PC-3 (cell line): Measurements from ENCODE around the gene MYF6. TPM values are rescaled to one million over a fixed set of nuclear protein-coding genes. Genes with fewer than 3 reads are reported as not detected.
A peak's percentile ranks its signal among the peaks of the same experiment; 100 is the strongest.

Experiments
- ATAC-seq: fragments of 200-7000 bp; cut with Tn5 transposase; 2 replicates; pipeline ENCODE4 v1.9.1; 2020; ENCODE audit warnings: mild to moderate bottlenecking, moderate library complexity
- BruUV-seq: library from RNA; stranded (reverse); fragments of 400-500 nt; replicated peaks from 2 replicates; lab custom pipeline; 2021; lab: Mats Ljungman, UMichigan
- CTCF ChIA-PET: fragments of 300-600 bp; sonication (Branson Sonifier 250); formaldehyde crosslinking; loops from one replicate; lab custom pipeline; 2022; ENCODE audit warnings: antibody characterized with exemption; lab: Charles Lee
- POLR2A ChIA-PET: fragments of 300-600 bp; sonication (Branson Sonifier 250); formaldehyde crosslinking; loops from one replicate; lab custom pipeline; 2022; ENCODE audit warnings: antibody characterized with exemption; ENCODE audit not compliant: unreplicated experiment; lab: Charles Lee
- DNase-seq: peaks from one replicate; pipeline ENCODE4 v3.0.0-alpha.2; 2015
- H2AFZ ChIP-seq: fragments of 300-600 bp; sonication (generic); 2 replicates; pipeline ENCODE4 v1.6.0; 2016; ENCODE audit warnings: antibody characterized with exemption, low read length
- H3F3A ChIP-seq: fragments of 300-600 bp; sonication (generic); one replicate; pipeline ENCODE4 v1.6.0; 2017; ENCODE audit warnings: antibody characterized with exemption, low read length, control low read depth, mild to moderate bottlenecking; ENCODE audit not compliant: unreplicated experiment
- H3K27ac ChIP-seq: fragments of 300-600 bp; sonication (generic); 2 replicates; pipeline ENCODE4 v1.5.1; 2016; ENCODE audit warnings: mild to moderate bottlenecking, low read length
- H3K27me3 ChIP-seq: fragments of 300-600 bp; sonication (generic); 2 replicates; pipeline ENCODE4 v1.6.1; 2016; ENCODE audit warnings: low read length, mixed read lengths
- H3K36me3 ChIP-seq: fragments of 300-600 bp; sonication (generic); 2 replicates; pipeline ENCODE4 v1.6.1; 2016; ENCODE audit warnings: low read depth, mixed run types, low read length, mixed read lengths
- H3K4me1 ChIP-seq: fragments of 300-600 bp; sonication (generic); 2 replicates; pipeline ENCODE4 v1.5.1; 2016; ENCODE audit warnings: low read length; ENCODE audit not compliant: insufficient read depth
- H3K4me2 ChIP-seq: fragments of 300-600 bp; sonication (generic); 2 replicates; pipeline ENCODE4 v1.6.0; 2016; ENCODE audit warnings: low read length
- H3K4me3 ChIP-seq: fragments of 300-600 bp; sonication (generic); 2 replicates; pipeline ENCODE4 v1.5.1; 2016; ENCODE audit warnings: mild to moderate bottlenecking, low read length, mixed read lengths
- H3K79me2 ChIP-seq: fragments of 300-600 bp; sonication (generic); 2 replicates; pipeline ENCODE4 v1.6.1; 2017; ENCODE audit warnings: low read length, mixed read lengths
- H3K9ac ChIP-seq: fragments of 300-600 bp; sonication (generic); 2 replicates; pipeline ENCODE4 v1.6.0; 2016; ENCODE audit warnings: mild to moderate bottlenecking, low read length
- H3K9me2 ChIP-seq: fragments of 300-600 bp; sonication (generic); replicated peaks from 2 replicates; pipeline ENCODE4 v1.6.1; 2016; ENCODE audit warnings: mixed run types, low read length, mixed read lengths
- H3K9me3 ChIP-seq: fragments of 300-600 bp; sonication (generic); 2 replicates; pipeline ENCODE4 v1.6.1; 2016; ENCODE audit warnings: low read length, mixed read lengths
- H4K20me1 ChIP-seq: fragments of 300-600 bp; sonication (generic); 2 replicates; pipeline ENCODE4 v1.6.1; 2016; ENCODE audit warnings: low read length, mixed read lengths
- EZH2 ChIP-seq: fragments of 300-600 bp; sonication (generic); IDR thresholded peaks from one replicate; pipeline ENCODE4 v1.6.1; 2017; ENCODE audit warnings: antibody characterized with exemption, mild to moderate bottlenecking, low read length; ENCODE audit not compliant: unreplicated experiment
- EZH2phosphoT487 ChIP-seq: fragments of 300-600 bp; sonication (generic); IDR thresholded peaks from 2 replicates; pipeline ENCODE4 v1.6.1; 2018; ENCODE audit warnings: mild to moderate bottlenecking, antibody characterized with exemption, low read length, borderline replicate concordance
- intact Hi-C: fragments of 100-400 bp; cut with micrococcal nuclease; formaldehyde crosslinking; loops from 2 replicates; pipeline ENCODE4 v1.9.0; 2023
- total RNA-seq: library from RNA; depleted of rRNA; stranded (reverse); fragments of >200 nt; gene quantifications from 2 replicates; pipeline ENCODE4 v1.2.3, GENCODE V29; 2014
- TF ChIP-seq, protein P1 (sequence below): fragments of 300-600 bp; sonication (generic); conservative IDR thresholded peaks from 2 replicates; pipeline ENCODE4 v1.5.1; 2017; ENCODE audit warnings: antibody characterized with exemption, low read depth, mild to moderate bottlenecking, low read length

The MYF6 gene
- total RNA-seq, 1 experiment from 2014 or later = not detected

DNA sequence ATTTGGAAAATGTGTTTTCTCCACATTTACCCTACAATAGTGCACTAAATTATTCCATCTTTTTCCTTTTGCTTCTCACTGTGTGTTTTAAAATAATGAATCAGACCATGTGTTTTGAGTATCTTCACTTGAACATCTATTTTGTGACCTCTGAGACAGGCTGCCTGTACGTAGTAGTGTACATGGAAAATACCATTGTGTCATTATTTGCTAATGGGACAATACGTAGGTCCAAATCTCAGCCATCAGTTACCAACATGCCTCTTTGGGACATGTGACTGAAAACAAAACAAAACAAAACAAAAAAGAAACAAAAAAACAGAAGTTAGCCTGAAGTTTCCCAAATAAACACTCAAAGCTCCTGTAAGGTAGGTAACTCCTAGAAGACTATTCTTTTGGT lies 7.1 kb upstream of the MYF6 start:
- Histone ChIP-seq H3K36me3 (no peaks in the 10 kb centered on the region), H3K27ac (no peak overlapping the region), H3K4me3 (no peak overlapping the region), H3K9ac (no peak overlapping the region), H3K4me1 (peaks cover 11% of the 10 kb centered on the region), H2AFZ (no peak overlapping the region), H3K4me2 (no peak overlapping the region), H3K79me2 (no peaks in the 10 kb centered on the region), H3K9me3 (no peaks in the 10 kb centered on the region), H4K20me1 (no peaks in the 10 kb centered on the region), H3F3A (no peaks in the 10 kb centered on the region), H3K9me2 (no peaks in the 10 kb centered on the region), H3K27me3 (peaks cover 5% of the 10 kb centered on the region; the same call in 1 of the 2 replicates)
- no peak for DNase-seq
- ChIA-PET POLR2A (no interaction called here), CTCF (no interaction called here)
- BruUV-seq = no TSS peak
- intact Hi-C loops = no loop called here
- TF ChIP-seq EZH2phosphoT487 = no peak
- TF ChIP-seq EZH2 = no peak
- TF ChIP-seq, protein P1, sequence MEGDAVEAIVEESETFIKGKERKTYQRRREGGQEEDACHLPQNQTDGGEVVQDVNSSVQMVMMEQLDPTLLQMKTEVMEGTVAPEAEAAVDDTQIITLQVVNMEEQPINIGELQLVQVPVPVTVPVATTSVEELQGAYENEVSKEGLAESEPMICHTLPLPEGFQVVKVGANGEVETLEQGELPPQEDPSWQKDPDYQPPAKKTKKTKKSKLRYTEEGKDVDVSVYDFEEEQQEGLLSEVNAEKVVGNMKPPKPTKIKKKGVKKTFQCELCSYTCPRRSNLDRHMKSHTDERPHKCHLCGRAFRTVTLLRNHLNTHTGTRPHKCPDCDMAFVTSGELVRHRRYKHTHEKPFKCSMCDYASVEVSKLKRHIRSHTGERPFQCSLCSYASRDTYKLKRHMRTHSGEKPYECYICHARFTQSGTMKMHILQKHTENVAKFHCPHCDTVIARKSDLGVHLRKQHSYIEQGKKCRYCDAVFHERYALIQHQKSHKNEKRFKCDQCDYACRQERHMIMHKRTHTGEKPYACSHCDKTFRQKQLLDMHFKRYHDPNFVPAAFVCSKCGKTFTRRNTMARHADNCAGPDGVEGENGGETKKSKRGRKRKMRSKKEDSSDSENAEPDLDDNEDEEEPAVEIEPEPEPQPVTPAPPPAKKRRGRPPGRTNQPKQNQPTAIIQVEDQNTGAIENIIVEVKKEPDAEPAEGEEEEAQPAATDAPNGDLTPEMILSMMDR = no peak
- ATAC-seq = no peak

DNA sequence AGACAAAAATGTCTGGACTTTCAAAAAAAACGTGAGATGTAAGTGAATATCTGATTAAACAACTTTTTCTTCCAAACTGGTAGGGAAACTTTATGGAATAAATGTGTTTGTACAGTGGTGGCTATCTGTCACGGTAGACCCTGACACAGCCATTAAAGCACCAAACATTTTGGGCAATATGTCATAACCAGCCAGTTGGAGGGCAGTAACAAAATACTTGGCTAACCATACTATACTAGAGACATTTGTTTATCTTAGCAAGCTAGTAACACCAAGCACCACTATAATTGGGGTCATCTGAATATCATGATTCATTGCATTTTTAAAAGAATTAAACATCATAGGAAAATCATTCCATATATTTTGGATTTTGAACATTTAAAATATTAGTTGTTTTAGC lies 6.0 kb upstream of the MYF6 start:
- H3K4me1 ChIP-seq = peaks cover 11% of the 10 kb centered on the region
- H3K9ac ChIP-seq = no peak overlapping the region
- no TSS peak for BruUV-seq
- DNase-seq (no peak), ATAC-seq (no peak)
- ChIA-PET POLR2A (no interaction called here), CTCF (no interaction called here)
- no peaks in the 10 kb centered on the region for H3K9me3 ChIP-seq
- intact Hi-C loops = no loop called here
- H3K9me2 ChIP-seq = no peaks in the 10 kb centered on the region
- TF ChIP-seq EZH2 (no peak), EZH2phosphoT487 (no peak)
- TF ChIP-seq, protein P1 = no peak
- H3K27me3 ChIP-seq = peaks cover 6% of the 10 kb centered on the region; the same call in 1 of the 2 replicates
- H4K20me1 ChIP-seq = no peaks in the 10 kb centered on the region
- no peaks in the 10 kb centered on the region for H3K36me3 ChIP-seq
- no peaks in the 10 kb centered on the region for H3K79me2 ChIP-seq
- H3K4me3 ChIP-seq = no peak overlapping the region
- H2AFZ ChIP-seq = no peak overlapping the region
- no peak overlapping the region for H3K4me2 ChIP-seq
- H3F3A ChIP-seq = no peaks in the 10 kb centered on the region
- no peak overlapping the region for H3K27ac ChIP-seq

DNA sequence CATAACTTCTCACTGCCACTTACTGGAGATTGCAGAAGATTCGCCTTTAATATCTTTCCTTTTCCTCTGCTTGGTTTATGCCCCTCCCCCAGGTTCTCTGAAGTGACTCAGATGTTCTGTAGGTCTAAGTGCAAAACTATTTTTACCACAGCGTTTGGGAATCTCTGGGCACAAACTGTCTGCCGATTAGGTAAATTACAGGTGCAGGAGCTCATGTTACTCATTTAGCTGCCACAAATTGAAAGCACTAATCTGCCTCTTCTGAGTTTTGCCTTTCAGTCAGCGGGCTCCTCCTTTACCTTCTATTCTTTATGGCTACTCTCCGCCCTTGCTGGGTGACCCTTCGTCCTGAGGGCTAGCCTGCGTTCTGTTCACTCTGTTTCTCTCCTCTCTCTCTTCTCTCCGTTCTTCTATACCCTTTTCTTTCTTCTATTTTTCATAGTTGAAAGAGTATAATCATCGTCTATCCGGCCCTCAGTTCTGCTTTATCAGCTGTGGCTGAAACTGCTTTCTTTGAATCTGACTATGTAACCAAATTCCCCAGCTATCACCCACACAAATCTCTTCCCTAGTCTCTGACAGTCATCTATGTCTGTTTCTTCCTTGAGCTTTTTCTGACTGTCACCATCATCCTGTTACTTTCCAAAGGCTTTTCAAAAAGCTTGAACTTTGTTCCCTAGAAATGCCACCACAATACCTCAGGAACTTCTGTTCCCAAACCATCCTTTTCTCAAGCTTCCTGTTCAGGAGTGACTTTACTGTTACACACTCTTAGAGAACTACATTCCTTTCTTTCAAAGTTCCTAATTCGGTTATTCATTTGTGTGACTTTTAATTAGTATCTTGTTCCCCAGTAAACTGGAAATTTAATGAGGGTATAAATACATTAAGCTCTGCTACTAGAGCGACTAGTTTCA lies 4.3 kb upstream of the MYF6 start:
- H2AFZ ChIP-seq = peak overlapping the region; percentile 65
- H3K27ac ChIP-seq = no peak overlapping the region
- ChIA-PET CTCF (no interaction called here), POLR2A (no interaction called here)
- H3K4me2 ChIP-seq = peak overlapping the region; percentile 50
- ATAC-seq (peak; percentile 73), DNase-seq (peak; percentile 65)
- H3K9ac ChIP-seq = no peak overlapping the region
- no peaks in the 10 kb centered on the region for H3F3A ChIP-seq
- H3K4me1 ChIP-seq = peaks cover 11% of the 10 kb centered on the region
- no peaks in the 10 kb centered on the region for H3K9me2 ChIP-seq
- peak overlapping the region; percentile 45; the same call in 1 of the 2 replicates for H3K4me3 ChIP-seq
- no TSS peak for BruUV-seq
- H4K20me1 ChIP-seq = no peaks in the 10 kb centered on the region
- H3K36me3 ChIP-seq = no peaks in the 10 kb centered on the region
- TF ChIP-seq, protein P1 = no peak
- no peak for TF ChIP-seq EZH2phosphoT487
- no peak for TF ChIP-seq EZH2
- no peaks in the 10 kb centered on the region for H3K79me2 ChIP-seq
- intact Hi-C loops = no loop called here
- no peaks in the 10 kb centered on the region for H3K9me3 ChIP-seq
- H3K27me3 ChIP-seq = peaks cover 17% of the 10 kb centered on the region; the same call in 1 of the 2 replicates
